K562 treated with DMSO at 1 percent for 4 hours (cell line): ENCODE measurements around the gene NUDT1. TPM values are rescaled to one million over a fixed set of nuclear protein-coding genes. Genes with fewer than 3 reads are reported as not detected.

Experiments used
- total RNA-seq: library from RNA; unstranded; fragments of 300-600 nt; gene quantifications from 2 replicates; pipeline ENCODE4 v1.2.3, GENCODE V29; 2022; ENCODE audit not compliant: insufficient read depth

Gene NUDT1
- total RNA-seq = 45.8 and 50.6 TPM in 2 replicates

DNA sequence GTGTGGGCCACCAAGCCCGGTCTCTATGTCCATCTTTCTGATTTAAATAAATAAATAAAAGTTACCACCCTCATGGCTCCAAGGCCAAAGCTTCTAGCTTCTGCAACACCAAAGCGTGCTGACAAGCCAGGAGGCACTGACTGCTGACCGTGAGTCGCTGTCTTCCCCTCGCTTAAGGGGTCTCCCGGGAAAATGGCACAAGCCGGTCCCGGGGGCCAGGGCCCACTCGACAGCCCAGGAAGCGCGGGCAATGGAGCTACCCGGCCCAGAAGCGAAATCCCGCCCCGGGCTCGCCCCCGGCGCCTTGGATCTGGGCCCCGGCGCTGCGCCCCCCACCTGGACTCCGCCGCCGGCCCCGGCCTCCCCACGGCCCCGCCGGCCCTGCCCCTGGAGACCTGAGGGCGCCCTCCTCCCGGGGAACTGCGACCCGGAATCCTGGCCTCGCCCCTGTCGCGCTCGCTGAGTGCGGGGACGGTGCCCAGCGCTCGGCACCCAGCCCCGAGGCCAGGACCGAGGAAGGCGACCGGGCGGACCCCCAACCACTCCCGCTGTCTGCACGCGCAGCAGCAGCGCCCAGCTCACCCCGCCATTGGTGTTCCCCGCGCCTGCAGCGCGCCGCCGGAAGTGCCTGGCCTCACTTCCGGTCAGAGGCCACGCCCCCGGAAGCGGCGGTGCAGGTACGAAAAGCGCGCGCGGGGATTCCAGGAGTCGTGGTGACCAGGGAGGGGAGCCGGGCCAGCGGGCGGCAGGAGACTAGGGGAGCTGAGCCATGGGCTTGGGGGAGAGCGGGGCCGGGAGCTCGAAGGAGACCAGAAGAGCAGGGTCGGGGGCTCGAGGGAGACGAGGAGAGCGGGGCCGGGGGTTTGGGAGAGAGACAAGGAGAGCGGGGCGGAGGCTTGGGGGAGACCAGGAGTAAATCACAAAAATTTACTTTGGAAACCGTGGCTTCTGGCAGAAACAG, at the start of gene NUDT1, which contains the start of gene MRM2:
Gene NUDT1, plus strand, starts transcription at position 647 of the 961 bp plus-strand sequence. CDS start 2,349 bp downstream, outside the sequence.
Gene MRM2, minus strand, starts transcription at position 626 of the 961 bp plus-strand sequence. Its CDS starts 36 bp downstream, at position 590.

DNA sequence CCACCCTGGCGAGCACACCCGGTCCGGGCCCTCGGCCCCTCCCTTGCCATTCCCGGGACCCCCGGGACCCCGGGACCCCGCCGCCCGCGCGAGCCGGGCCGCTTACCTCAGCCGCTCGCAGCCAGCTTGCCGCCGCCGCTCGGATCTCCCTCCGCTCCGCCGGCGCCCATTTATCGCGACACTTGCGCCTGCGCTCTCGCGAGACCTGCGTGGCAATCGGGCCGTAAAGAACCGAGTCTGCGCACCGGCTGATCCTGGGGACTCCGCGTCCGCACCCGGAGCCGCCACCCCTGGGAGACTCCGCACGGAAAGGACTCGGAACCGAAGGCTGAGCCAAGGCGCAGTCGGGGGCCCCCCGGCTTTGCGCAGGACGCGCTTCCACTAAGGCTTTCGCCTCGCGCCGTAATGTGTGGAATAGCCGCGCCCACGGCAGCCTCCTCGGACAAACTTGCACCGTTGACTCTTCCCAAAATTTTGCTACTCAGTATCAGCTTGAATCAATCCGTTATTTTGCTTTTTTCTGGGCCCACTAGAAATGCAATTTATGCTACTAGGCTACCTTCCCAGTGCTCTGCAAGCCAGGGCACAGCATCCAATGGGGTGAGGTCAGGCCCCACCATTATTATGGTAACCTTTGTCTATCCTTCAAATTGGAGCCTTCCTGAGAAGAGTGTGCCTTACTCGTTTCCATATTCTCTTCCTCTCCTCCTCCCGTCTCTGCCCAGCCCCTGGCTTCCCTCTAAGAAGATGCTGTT, 9.1 kb upstream of the NUDT1 start, which contains the start of gene MAD1L1:
Gene MAD1L1, minus strand, starts transcription at position 180 of the 755 bp plus-strand sequence. CDS start 2,812 bp downstream, outside the sequence.

Other genes starting within 250 kb of the NUDT1 start
- gene MAD1L1, start 9.3 kb upstream of the NUDT1 start, total RNA-seq = 75.5 and 95.4 TPM in 2 replicates
- 35.8 and 37.1 TPM in 2 replicates for gene MRM2, start within 50 bp of the NUDT1 start, total RNA-seq
- gene SNX8, start 72.2 kb downstream of the NUDT1 start, total RNA-seq = 17.9 and 26.2 TPM in 2 replicates
- gene EIF3B, start 112.6 kb downstream of the NUDT1 start, total RNA-seq = 199 and 229 TPM in 2 replicates
- 18.6 and 22.5 TPM in 2 replicates for gene CHST12, start 161.4 kb downstream of the NUDT1 start, total RNA-seq
- gene GRIFIN, start 234.2 kb downstream of the NUDT1 start, total RNA-seq = not detected in 2 replicates